NCI-H1436 (cell line): ENCODE measurements around the gene SLC35F3.
"Not testable (repeated sequence)": the region's sequence is repeated elsewhere in the genome, so short reads cannot be mapped to it uniquely, and the experiment has no call there.

Source experiments
- DNase-seq: peaks from one replicate; lab custom pipeline; 2025; lab: John Stamatoyannopoulos, UW

SLC35F3 gene

GRCh38 chr1:234107416-234108021 lies 203.0 kb downstream of the SLC35F3 start:
- DNase-seq = no peak

DNA sequence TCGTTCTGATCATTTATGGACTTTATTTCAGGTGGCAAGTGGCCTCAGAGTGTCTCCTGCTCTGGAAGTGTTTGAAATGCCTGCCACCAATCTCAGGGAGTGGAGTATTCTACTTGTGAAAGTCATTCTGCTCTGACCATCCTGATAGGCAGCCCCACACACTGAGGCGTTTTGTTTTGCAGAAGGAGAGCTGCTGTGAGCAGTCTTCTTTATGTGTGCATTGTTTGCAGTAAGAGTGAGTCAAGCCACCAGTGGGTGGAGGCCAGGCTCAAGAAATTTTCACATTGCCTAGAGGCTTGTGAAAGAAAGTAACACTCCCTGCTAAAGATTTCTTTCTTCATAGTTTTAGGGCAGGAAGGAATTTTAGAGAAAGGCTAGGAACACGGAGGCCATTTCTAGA lies 204.4 kb downstream of the SLC35F3 start:
- DNase-seq = no peak

GRCh38 chr1:234109840-234110239 lies 205.4 kb downstream of the SLC35F3 start:
- DNase-seq = no peak

DNA sequence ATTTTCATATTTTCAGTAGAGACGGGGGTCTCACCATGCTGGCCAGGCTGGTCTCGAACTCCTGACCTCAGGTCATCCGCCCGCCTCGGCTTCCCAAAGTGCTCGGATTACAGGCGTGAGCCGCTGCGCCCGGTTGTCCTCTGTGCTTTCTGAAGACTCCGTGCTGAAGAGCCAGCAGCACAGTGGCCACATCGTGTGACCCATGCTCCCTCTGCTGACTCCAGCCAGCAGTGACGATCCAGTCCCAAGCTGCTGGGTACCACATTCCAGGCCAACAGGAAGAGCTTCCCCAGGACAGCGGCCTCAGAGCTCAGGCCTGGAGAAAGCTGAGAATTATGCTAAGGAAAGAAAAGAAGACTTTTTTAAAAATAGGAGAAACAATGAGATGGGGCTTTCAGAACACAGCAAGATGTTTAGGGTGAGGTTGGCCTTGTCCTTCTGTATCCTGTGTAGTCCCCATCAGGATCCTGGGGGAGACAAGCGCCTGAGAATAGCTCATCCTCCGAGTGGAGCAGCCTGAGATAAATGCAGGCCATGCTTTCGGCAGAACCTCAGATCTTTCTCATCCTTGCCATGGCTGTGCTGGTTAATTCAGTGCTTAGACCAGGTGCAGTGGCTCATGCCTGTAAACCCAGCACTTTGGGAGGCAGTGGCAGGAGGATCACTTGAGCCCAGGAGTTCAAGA lies 207.1 kb downstream of the SLC35F3 start:
- peak; percentile 18 for DNase-seq

- peak; percentile 65 for DNase-seq
These were observed 210.3 kb downstream of the SLC35F3 start for GRCh38 chr1:234114648-234115307.

- DNase-seq = no peak
These were observed 214.4 kb downstream of the SLC35F3 start for GRCh38 chr1:234118911-234119310.

- no peak for DNase-seq
These were observed 215.0 kb downstream of the SLC35F3 start for GRCh38 chr1:234119431-234119830.

DNA sequence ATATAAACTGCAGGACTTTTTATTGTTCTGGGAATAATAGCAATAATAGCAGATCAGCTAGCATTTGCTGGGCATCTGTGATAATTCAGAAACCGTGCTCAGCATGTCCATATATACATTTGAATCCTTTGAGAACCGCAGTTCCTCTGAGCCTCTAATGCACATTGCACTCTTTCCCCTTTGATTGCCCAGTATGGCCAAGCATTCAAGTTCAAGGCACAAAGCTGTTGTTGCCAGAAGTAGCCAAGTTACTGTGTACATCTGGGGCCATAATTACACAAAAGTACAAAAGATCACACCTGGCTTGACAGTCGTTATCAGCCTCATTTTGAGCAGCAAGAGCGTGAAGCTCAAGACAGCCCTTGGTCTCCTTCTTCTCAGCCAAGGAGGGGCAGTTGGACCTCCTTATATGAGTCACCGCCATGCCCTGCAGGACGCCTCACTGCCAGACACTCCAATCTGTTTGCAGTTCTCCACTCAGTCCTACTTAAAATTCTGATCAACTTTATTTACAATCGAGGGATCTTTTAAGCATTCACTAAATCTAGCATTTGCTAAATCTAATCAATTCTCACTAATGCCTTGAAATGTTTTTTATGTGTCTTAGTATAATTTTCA lies 216.0 kb downstream of the SLC35F3 start:
- DNase-seq = no peak

DNA sequence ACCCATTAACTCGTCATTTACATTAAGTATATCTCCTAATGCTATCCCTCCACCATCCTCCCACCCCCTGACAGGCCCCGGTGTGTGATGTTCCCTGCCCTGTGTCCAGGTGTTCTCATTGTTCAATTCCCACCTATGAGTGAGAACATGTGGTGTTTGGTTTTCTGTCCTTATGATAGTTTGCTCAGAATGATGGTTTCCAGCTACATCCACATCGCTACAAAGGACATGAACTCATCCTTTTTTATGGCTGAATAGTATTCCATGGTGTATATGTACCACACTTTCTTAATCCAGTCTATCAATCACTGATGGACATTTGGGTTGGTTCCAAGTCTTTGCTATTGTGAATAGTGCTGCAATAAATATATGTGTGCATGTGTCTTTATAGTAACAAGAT lies 217.2 kb downstream of the SLC35F3 start:
- DNase-seq = not testable (repeated sequence)

DNA sequence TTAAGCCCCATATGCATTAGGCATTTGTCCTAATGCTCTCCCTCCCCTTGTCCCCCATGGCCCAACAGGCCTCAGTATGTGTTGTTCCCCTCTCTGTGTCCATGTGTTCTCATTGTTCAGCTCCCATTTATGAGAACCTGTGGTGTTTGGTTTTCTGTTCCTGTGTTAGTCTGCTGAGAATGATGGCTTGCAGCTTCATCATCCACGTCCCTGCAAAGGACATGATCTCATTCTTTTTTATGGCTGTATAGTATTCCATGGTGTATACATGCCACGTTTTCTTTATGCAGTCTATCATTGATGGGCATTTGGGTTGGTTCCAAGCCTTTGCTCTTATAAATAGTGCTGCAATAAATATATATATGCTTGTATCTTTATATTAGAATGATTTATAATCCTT lies 218.1 kb downstream of the SLC35F3 start:
- DNase-seq = not testable (repeated sequence)

DNA sequence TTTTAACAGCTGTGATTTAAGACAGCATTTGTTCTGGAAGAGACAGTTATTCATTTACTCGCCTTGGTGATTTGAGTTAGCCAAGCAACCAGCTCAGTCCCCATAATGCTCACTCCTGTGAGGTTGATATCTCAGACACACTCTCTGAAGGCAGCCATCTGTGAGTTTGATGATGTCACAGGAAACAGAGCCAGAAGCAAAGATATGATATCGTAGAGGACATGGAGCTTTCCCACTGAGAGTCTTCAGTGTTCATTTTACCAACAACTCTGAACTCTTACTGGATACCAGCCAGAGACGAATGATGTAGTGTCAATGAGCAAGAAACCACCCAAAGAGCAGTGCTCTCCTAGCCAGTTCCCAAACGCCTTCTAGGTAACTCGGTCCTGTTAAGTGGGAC lies 219.4 kb downstream of the SLC35F3 start:
- DNase-seq = no peak

GRCh38 chr1:234125283-234125682 lies 220.8 kb downstream of the SLC35F3 start:
- DNase-seq = peak; percentile 16

DNA sequence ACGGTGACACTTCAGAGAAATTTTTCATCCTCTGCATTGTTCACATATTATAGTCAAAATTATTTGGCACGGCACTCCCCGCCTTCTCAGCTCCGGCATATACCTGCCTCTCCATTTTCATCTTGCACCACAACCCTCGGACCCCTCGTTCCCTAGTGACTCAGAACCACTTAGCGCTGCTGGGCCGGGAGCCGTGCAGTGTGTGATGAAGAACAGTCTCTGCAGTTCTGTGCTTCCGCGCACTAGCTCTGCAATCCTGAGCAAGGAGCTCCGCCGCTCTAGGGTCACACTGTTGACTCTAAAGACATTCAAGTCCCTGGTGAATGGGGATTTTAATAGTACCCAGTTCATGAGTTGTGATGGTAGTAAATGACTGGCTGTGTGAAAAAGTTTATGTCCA lies 221.2 kb downstream of the SLC35F3 start:
- no peak for DNase-seq

GRCh38 chr1:234127026-234127671 lies 222.7 kb downstream of the SLC35F3 start:
- DNase-seq = no peak

DNA sequence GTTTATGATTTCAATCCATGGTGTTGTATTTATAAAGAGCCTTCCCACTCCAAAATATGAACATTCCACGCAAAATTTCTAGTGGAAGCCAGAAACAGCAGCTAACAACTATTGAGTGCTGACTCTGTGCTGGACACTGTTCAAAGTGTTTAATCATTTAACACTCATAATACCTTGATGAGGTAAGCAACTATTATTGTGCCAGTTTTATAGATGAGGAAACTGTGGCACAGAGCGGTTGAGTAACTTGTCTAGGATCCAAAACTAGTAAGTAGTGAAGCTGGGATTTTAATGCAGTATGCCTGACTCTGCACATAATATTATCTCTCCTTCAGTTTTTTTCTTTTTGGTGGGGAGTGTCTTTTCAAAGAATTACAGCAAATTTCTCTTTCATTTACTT lies 228.3 kb downstream of the SLC35F3 start:
- DNase-seq = no peak

- DNase-seq = no peak
These were observed 230.4 kb downstream of the SLC35F3 start for GRCh38 chr1:234134878-234135277.

GRCh38 chr1:234135501-234135900 lies 231.0 kb downstream of the SLC35F3 start:
- DNase-seq = no peak

- DNase-seq = no peak
These were observed 231.6 kb downstream of the SLC35F3 start for GRCh38 chr1:234136073-234136472.

GRCh38 chr1:234139966-234140365 lies 235.5 kb downstream of the SLC35F3 start:
- DNase-seq = no peak

DNA sequence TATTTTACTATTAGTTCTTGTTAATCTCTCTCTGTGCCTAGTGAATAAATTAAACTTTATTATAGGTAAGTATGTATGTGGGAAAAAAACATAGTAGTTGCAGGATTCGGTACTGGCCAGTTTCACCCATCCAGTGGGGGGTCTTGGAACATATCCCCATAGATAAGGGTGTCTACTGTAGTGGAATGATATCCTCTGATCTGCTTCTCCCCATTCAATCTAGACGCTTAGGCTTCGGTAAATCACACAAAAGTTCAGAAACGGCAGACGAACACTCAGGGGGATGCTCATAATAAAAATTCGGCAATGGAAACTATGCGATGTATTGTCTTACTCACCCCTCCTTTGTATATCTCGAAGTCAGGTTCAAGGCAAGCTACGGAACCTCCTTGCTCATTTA lies 235.9 kb downstream of the SLC35F3 start:
- no peak for DNase-seq

- DNase-seq = no peak
These were observed 236.5 kb downstream of the SLC35F3 start for GRCh38 chr1:234141006-234141405.

DNA sequence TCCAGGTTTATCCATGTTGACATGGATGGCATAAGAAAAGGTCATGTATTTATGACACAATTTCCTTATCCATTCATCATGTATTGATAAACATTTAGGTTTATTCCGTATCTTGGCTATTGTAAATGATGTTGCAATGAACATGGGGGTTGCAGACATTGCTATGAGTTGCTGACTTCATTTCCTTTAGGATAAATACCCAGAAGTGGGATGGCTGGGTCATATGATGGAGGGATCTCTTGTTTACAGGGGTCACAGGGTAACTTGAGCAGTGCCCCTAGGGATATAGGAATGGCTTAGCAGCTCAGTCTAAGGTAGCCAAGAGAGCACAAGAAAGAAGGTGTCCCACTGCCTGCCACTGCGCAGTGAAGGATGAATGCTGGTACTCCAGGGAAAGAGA lies 239.2 kb downstream of the SLC35F3 start:
- no peak for DNase-seq
